Measurements from ENCODE around the gene KIF26B. TPM values are rescaled to one million over a fixed set of nuclear protein-coding genes. Genes with fewer than 3 reads are reported as not detected.

KIF26B gene
- polyA plus RNA-seq, 1 donor from 2014 or later = 6.3 TPM

GRCh38 chr1:245454051-245454450, 299.3 kb downstream of the KIF26B start:
- no peak overlapping the region for H3K9ac ChIP-seq (ENCODE audit: low read length)
- no peaks in the 10 kb centered on the region for H3K9me3 ChIP-seq (ENCODE audit: low read length)
- no peaks in the 10 kb centered on the region for H4K20me1 ChIP-seq (ENCODE audit: insufficient read depth)
- H2AFZ ChIP-seq (ENCODE audit: low read depth, low read length) = no peak overlapping the region
- no peaks in the 10 kb centered on the region for H3F3A ChIP-seq (ENCODE audit: insufficient read depth, low read length, poor library complexity, severe bottlenecking)
- H3K27ac ChIP-seq (ENCODE audit: low read length) = no peak overlapping the region
- TF ChIP-seq MXI1 (conservative IDR thresholded peaks at IDR 0.05; ENCODE audit: poor library complexity, severe bottlenecking) (no peak), REST (IDR thresholded peaks at IDR 0.05; ENCODE audit: borderline replicate concordance) (no peak), CTCF (IDR thresholded peaks at IDR 0.05; ENCODE audit: poor library complexity, severe bottlenecking) (no peak), TAF1 (IDR thresholded peaks at IDR 0.05; ENCODE audit: low read depth) (no peak), POLR2AphosphoS5 (IDR thresholded peaks at IDR 0.05) (no peak), EP300 (conservative IDR thresholded peaks at IDR 0.05; ENCODE audit: poor library complexity, severe bottlenecking) (no peak), SMC3 (conservative IDR thresholded peaks at IDR 0.05; ENCODE audit: poor library complexity) (no peak), RAD21 (conservative IDR thresholded peaks at IDR 0.05) (no peak), EZH2 (IDR thresholded peaks at IDR 0.05; ENCODE audit: borderline replicate concordance, insufficient read depth, low read length, poor library complexity, severe bottlenecking) (no peak)
- H3K27me3 ChIP-seq (ENCODE audit: insufficient read depth, low read depth, low read length) = no peaks in the 10 kb centered on the region
- H3K4me2 ChIP-seq (ENCODE audit: low read length) = no peak overlapping the region
- no peaks in the 10 kb centered on the region for H3K36me3 ChIP-seq (ENCODE audit: insufficient read depth, low read length)
- H3K9me2 ChIP-seq (ENCODE audit: insufficient read depth, low read length) = no peaks in the 10 kb centered on the region
- H3K4me3 ChIP-seq (ENCODE audit: low read length) = no peak overlapping the region
- H3K79me2 ChIP-seq (replicated peaks; ENCODE audit: insufficient read depth, low read length) = peaks cover 6% of the 10 kb centered on the region

DNA sequence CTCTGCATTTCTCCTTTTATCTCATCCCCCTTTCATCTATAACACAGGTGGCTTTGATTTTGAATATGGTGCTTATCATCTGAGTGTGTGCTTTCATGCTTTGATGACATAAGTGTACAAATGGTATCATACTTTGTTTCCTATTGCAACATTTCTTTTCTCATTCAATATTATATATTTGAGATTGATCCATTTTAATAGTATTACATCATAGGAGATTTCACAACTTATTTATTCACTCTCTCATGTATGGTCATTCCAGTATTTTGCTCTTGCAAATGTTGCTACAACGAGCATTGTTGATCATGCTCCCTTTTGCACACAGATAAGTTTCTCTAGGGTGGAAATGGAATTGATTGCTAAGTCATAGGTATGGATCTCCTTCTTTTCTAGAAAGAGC, 302.8 kb downstream of the KIF26B start:
- Histone ChIP-seq H3K9ac (ENCODE audit: low read length) (no peak overlapping the region), H3K4me2 (ENCODE audit: low read length) (no peak overlapping the region), H3K79me2 (replicated peaks; ENCODE audit: insufficient read depth, low read length) (peaks cover 5% of the 10 kb centered on the region), H3F3A (ENCODE audit: insufficient read depth, low read length, poor library complexity, severe bottlenecking) (no peaks in the 10 kb centered on the region), H3K27ac (ENCODE audit: low read length) (no peak overlapping the region), H4K20me1 (ENCODE audit: insufficient read depth) (no peaks in the 10 kb centered on the region), H3K27me3 (ENCODE audit: insufficient read depth, low read depth, low read length) (no peaks in the 10 kb centered on the region), H3K9me2 (ENCODE audit: insufficient read depth, low read length) (no peaks in the 10 kb centered on the region), H3K4me3 (ENCODE audit: low read length) (no peak overlapping the region), H3K36me3 (ENCODE audit: insufficient read depth, low read length) (no peaks in the 10 kb centered on the region), H2AFZ (ENCODE audit: low read depth, low read length) (no peak overlapping the region), H3K9me3 (ENCODE audit: low read length) (no peaks in the 10 kb centered on the region)
- TF ChIP-seq CTCF (IDR thresholded peaks at IDR 0.05; ENCODE audit: poor library complexity, severe bottlenecking) (no peak), POLR2AphosphoS5 (IDR thresholded peaks at IDR 0.05) (no peak), REST (IDR thresholded peaks at IDR 0.05; ENCODE audit: borderline replicate concordance) (no peak), RAD21 (conservative IDR thresholded peaks at IDR 0.05) (no peak), SMC3 (conservative IDR thresholded peaks at IDR 0.05; ENCODE audit: poor library complexity) (no peak), EZH2 (IDR thresholded peaks at IDR 0.05; ENCODE audit: borderline replicate concordance, insufficient read depth, low read length, poor library complexity, severe bottlenecking) (no peak), TAF1 (IDR thresholded peaks at IDR 0.05; ENCODE audit: low read depth) (no peak), EP300 (conservative IDR thresholded peaks at IDR 0.05; ENCODE audit: poor library complexity, severe bottlenecking) (no peak), MXI1 (conservative IDR thresholded peaks at IDR 0.05; ENCODE audit: poor library complexity, severe bottlenecking) (no peak)

All from neural cell (in vitro differentiated cells).